HCT116 (cell line): ENCODE results near the gene RAD50.
A peak's percentile ranks its signal among the peaks of the same experiment; 100 is the strongest.

Experiments
- CBX3 ChIP-seq: IDR thresholded peaks from 2 replicates; pipeline ENCODE4 v1.6.1; 2012; ENCODE audit warnings: low read depth
- CEBPB ChIP-seq: IDR thresholded peaks from 2 replicates; pipeline ENCODE4 v1.6.1; 2012; ENCODE audit warnings: low read depth
- CTCF ChIP-seq, 3 experiments: fragments of 200-600 bp in 1 of 3; sonication (generic) in 1 of 3; IDR thresholded peaks in 2 of 3; conservative IDR thresholded peaks in 1 of 3; 2 replicates each; pipeline ENCODE4 v1.5.1; 2012 to 2017; ENCODE audit warnings: low read depth in 2 of 3, low read length in 2 of 3, antibody characterized with exemption in 1 of 3, borderline replicate concordance in 1 of 3, control low read depth in 1 of 3, mild to moderate bottlenecking in 1 of 3, mixed read lengths in 1 of 3, mixed run types in 1 of 3, moderate library complexity in 1 of 3; ENCODE audit not compliant: insufficient read depth in 1 of 3
- EGR1 ChIP-seq: IDR thresholded peaks from 2 replicates; pipeline ENCODE4 v1.6.1; 2012; ENCODE audit warnings: low read depth
- EZH2 ChIP-seq: fragments of 200-600 bp; sonication (generic); IDR thresholded peaks from 2 replicates; pipeline ENCODE4 v1.6.1; 2017; ENCODE audit warnings: antibody characterized with exemption, mixed run types
- MAX ChIP-seq: IDR thresholded peaks from 2 replicates; pipeline ENCODE4 v1.6.1; 2012
- POLR2AphosphoS5 ChIP-seq: IDR thresholded peaks from 2 replicates; pipeline ENCODE4 v1.6.1; 2011; ENCODE audit warnings: mild to moderate bottlenecking, low read depth, low read length, moderate library complexity
- SIN3A ChIP-seq: IDR thresholded peaks from 2 replicates; pipeline ENCODE4 v1.6.1; 2012; ENCODE audit warnings: low read depth
- SP1 ChIP-seq: IDR thresholded peaks from 2 replicates; pipeline ENCODE4 v1.6.1; 2012; ENCODE audit warnings: low read depth

GRCh38 chr5:132526290-132526973 lies 30.3 kb upstream of the RAD50 start:
- TF ChIP-seq SP1, result no peak
- peak; percentile 78 to 99 (median 98) for TF ChIP-seq CTCF (IDR thresholded peaks at IDR 0.05 in 2 of 3, conservative IDR thresholded peaks at IDR 0.05 in 1 of 3; ENCODE audit: borderline replicate concordance in 1 of 3, insufficient read depth in 1 of 3, low read depth in 2 of 3, low read length in 2 of 3)
- TF ChIP-seq MAX, result no peak
- no peak for TF ChIP-seq EZH2
- TF ChIP-seq SIN3A, result no peak
- TF ChIP-seq EGR1, result no peak
- TF ChIP-seq CBX3, result no peak
- no peak for TF ChIP-seq POLR2AphosphoS5
- no peak for TF ChIP-seq CEBPB
